Measurements from ENCODE around the gene SYNGAP1.

SYNGAP1 gene

DNA sequence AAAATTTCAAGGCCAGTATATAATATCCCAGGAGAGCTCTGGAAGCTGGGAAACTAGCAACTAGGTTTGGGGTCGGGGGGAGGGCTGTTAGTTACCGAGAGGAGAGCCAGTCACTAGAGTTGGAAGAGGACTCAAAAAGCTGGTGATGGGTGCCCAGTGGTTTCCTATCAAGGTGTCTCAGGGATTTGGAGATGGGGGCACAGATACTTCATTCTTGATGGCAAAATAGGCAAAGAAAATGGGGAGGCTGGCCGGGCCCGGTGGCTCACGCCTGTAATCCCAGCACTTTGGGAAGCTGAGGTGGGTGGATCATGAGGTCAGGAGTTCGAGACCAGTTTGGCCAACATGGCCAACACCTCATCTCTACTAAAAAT lies 8.2 kb upstream of the SYNGAP1 start:
- Mint-ChIP-seq H3K27me3 (no peaks in the 10 kb centered on the region), H3K36me3 (peaks cover 64% of the 10 kb centered on the region), H3K4me3 (peak overlapping the region; percentile 78), H3K9me3 (no peaks in the 10 kb centered on the region), H3K27ac (peak overlapping the region; percentile 83), H3K4me1 (peaks cover 65% of the 10 kb centered on the region)
- no peak for DNase-seq
- CTCF ChIA-PET, result no interaction called here

DNA sequence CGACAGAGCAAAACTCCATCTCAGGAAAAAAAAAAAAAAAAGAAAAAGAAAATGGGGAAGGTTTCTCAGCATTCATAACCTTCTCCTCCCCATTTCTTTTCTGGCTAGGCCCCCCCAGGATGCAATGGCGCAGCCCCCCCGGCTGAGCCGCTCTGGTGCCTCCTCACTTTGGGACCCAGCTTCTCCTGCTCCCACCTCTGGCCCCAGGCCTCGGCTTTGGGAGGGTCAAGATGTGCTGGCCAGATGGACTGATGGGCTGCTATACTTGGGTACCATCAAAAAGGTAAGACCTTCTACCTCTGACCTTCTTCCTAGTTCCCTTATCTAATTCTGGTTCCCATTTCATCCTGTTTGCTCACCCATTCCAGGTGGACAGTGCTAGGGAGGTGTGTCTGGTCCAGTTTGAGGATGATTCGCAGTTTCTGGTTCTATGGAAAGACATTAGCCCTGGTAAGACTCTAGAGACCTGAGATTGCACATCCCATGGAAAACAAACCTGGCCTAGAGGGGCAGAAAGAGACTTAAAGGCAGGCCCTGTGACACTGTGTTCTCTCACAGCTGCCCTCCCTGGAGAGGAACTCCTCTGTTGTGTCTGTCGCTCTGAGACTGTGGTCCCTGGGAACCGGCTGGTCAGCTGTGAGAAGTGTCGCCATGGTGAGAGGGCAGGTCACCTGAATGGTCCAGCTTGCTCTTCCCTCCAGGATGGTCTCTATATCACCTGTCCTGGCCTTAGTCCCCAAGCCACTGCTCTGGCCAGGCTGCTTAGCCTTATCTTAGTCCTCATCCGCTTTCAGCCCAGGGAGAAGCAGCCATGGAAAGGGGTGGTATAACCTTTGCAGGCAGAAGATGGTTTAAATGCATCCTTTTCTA lies 7.5 kb upstream of the SYNGAP1 start:
- peaks cover 71% of the 10 kb centered on the region for H3K4me1 Mint-ChIP-seq
- peaks cover 62% of the 10 kb centered on the region for H3K36me3 Mint-ChIP-seq
- CTCF ChIA-PET, result no interaction called here
- H3K4me3 Mint-ChIP-seq, result peak overlapping the region; percentile 78
- H3K9me3 Mint-ChIP-seq, result no peaks in the 10 kb centered on the region
- H3K27ac Mint-ChIP-seq, result peak overlapping the region; percentile 83
- no peak for DNase-seq
- no peaks in the 10 kb centered on the region for H3K27me3 Mint-ChIP-seq

DNA sequence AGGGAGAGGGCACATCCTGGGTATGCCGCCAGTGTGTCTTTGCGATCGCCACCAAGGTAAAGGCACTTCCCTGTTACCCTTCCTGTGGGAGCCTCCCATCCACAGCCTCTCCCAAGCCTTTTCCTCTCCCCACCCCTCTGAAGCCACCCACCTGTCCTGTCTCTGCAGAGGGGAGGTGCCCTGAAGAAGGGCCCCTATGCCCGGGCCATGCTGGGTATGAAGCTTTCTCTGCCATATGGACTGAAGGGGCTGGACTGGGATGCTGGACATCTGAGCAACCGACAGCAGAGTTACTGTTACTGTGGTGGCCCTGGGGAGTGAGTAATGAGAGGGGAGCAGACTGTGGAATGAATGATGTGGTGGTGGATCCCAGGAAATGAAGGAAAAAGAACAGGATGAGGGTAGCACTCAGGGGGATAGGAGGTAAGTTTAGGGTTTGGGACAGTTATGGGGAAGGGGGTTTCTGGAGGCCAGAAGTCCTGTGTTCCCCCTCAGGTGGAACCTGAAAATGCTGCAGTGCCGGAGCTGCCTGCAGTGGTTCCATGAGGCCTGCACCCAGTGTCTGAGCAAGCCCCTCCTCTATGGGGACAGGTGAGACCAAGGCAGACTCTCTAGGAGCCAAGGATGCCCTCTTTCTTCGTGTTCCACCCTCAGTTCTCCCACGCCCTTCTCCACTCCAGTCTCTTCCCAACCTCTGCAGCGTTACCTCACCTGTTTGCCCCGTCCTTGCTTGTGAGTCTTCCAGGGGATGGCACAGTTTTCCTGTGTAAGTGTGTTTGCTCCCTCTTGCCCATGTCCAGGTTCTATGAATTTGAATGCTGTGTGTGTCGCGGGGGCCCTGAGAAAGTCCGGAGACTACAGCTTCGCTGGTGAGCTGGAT lies 6.4 kb upstream of the SYNGAP1 start:
- Mint-ChIP-seq H3K4me3 (peak overlapping the region; percentile 10), H3K27me3 (peaks cover 4% of the 10 kb centered on the region), H3K4me1 (peaks cover 73% of the 10 kb centered on the region), H3K9me3 (no peaks in the 10 kb centered on the region), H3K27ac (no peak overlapping the region), H3K36me3 (peaks cover 56% of the 10 kb centered on the region)
- CTCF ChIA-PET, result interaction anchor here (0.9 kb wide), 1 partner anchor 23 kb away, joined by 3 read pairs; no protein-coding TSS in a partner anchor
- DNase-seq, result no peak

GRCh38 chr6:33414592-33415271 lies 5.1 kb upstream of the SYNGAP1 start:
- Mint-ChIP-seq H3K4me1 (peaks cover 76% of the 10 kb centered on the region), H3K27ac (no peak overlapping the region), H3K27me3 (peaks cover 4% of the 10 kb centered on the region), H3K4me3 (peak overlapping the region; percentile 35), H3K36me3 (peaks cover 48% of the 10 kb centered on the region), H3K9me3 (no peaks in the 10 kb centered on the region)
- peak; percentile 42 for DNase-seq
- CTCF ChIA-PET, result no interaction called here

DNA sequence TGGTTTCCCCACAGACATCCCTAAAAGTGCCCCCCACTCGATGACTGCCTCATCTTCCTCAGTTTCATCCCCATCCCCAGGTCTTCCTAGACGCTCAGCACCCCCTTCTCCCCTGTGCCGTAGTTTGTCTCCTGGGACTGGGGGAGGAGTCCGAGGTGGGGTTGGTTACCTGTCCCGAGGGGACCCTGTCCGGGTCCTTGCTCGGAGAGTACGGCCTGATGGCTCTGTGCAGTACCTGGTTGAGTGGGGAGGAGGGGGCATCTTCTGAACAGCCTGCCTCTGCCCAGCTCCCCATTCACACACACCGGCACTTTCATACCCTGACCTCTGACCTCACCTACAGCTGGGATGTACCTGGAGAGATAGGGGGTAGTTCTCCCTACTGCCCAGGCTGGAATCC lies 4.0 kb upstream of the SYNGAP1 start:
- Mint-ChIP-seq H3K9me3 (no peaks in the 10 kb centered on the region), H3K4me3 (peak overlapping the region; percentile 25), H3K27ac (no peak overlapping the region), H3K36me3 (peaks cover 45% of the 10 kb centered on the region), H3K27me3 (peaks cover 4% of the 10 kb centered on the region), H3K4me1 (peaks cover 76% of the 10 kb centered on the region)
- CTCF ChIA-PET, result interaction anchor here (1.5 kb wide), 1 partner anchor 77 kb away, joined by 3 read pairs; no protein-coding TSS in a partner anchor
- no peak for DNase-seq

- H3K9me3 Mint-ChIP-seq, result no peaks in the 10 kb centered on the region
- peak overlapping the region; percentile 92 for H3K4me3 Mint-ChIP-seq
- H3K27me3 Mint-ChIP-seq, result peaks cover 4% of the 10 kb centered on the region
- CTCF ChIA-PET, result interaction anchor here (1.1 to 1.5 kb wide), 2 partner anchors 14 to 76 kb away, joined by 3 read pairs; no protein-coding TSS in a partner anchor
- DNase-seq, result no peak
- peaks cover 78% of the 10 kb centered on the region for H3K4me1 Mint-ChIP-seq
- H3K36me3 Mint-ChIP-seq, result peaks cover 43% of the 10 kb centered on the region
- H3K27ac Mint-ChIP-seq, result peak overlapping the region; percentile 97
These were observed 3.3 kb upstream of the SYNGAP1 start for GRCh38 chr6:33416386-33417127.

DNA sequence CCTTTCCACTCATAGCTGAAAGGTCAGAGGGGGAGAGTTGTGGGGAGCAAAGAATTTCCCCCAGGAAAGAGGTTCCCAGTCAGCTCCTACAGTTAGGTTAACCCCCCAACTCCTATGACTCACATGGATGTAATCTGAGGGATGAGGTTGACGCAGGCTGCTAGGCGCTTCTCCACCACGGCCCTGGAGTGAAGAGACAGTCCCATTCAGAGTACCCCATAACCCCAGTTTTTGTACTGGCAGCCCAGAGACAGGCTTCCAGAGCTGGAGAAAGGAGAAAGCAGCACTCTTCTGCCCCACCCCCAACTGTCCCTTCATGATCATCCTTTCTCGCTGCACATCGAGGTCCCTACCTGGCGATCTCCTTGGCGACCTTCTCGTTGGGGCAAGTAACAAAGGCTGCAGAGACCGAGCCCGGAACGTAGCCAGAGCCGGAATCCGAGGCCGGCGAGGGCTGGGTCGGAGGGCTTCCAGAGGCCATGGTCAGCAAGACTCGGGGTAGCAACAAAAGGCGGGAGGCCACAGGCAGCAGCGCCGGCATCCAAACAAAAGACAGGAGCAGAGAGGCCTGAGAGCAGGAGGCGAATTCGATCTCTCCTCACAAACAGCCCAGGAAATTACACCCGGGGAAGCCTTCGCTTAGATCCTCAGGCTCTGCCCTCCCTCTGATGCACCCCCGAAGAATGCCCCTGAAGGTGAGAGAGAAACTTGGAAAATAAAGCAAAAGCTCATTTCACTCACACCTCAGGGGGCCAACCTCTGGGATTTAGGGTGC lies 2.5 kb upstream of the SYNGAP1 start:
- Mint-ChIP-seq H3K4me3 (peak overlapping the region; percentile 92), H3K36me3 (peaks cover 41% of the 10 kb centered on the region), H3K27me3 (peaks cover 6% of the 10 kb centered on the region), H3K4me1 (peaks cover 78% of the 10 kb centered on the region), H3K27ac (peak overlapping the region; percentile 97), H3K9me3 (no peaks in the 10 kb centered on the region)
- CTCF ChIA-PET, result interaction anchor here (1.1 kb wide), 2 partner anchors 15 to 146 kb away, joined by 3 to 4 read pairs; partner anchors contain the start of genes RPS18 and VPS52
- DNase-seq, result peak; percentile 31

DNA sequence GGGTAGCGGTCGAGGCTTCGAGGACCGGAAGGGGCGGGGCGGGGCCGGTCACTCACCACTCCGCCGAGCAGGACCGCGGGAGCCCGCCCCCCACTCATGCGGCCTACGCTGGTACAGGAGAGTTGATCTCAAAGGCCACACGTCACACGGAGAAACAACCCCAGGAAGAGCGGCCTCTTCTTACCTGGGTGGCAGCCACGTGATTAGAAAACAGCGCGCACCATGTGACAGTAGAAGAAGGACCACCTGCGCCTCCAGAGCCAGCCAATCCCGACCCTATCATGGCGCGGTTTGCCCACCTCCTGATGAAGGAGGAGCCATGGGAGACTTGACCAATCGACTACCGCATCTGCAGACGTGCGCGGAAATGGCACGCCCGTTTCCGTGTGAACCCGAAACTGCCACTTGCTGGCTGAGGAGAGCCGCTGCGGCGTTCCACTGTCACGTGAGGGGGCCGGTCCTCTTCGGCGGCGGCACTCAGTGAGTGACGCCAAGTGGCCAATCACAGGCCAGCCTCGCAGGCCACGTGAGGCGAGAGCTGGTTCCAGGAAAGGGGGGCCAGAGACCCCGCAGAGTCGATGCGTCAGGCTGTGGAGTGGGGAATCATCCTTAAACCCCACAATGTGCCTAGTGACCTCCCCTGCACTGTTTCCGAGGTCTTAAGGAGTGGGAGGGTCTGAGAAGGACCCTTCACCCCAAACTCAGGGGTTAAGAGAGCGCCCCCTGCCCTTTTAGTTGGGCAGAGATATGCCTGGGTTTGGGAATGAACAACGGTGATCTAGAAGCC lies 1.8 kb upstream of the SYNGAP1 start, which contains the start of gene CUTA:
Gene CUTA, minus strand, starts transcription at position 205 of the 787 bp plus-strand sequence. Its CDS starts 107 bp downstream, at position 98.
- Mint-ChIP-seq H3K9me3 (no peaks in the 10 kb centered on the region), H3K27ac (peak within 1 kb of the TSS; percentile 97), H3K27me3 (peaks cover 14% of the 10 kb centered on the region), H3K4me3 (peak within 1 kb of the TSS; percentile 92), H3K4me1 (peaks cover 71% of the 10 kb centered on the region), H3K36me3 (peaks cover 40% of the 10 kb centered on the region)
- CTCF ChIA-PET, result interaction anchor here (0.6 to 1.7 kb wide), 11 partner anchors 9 to 168 kb away, joined by 3 to 6 read pairs (median 4); partner anchors contain the start of genes BAK1, RPS18 and VPS52
- DNase-seq, result peak; percentile 100

DNA sequence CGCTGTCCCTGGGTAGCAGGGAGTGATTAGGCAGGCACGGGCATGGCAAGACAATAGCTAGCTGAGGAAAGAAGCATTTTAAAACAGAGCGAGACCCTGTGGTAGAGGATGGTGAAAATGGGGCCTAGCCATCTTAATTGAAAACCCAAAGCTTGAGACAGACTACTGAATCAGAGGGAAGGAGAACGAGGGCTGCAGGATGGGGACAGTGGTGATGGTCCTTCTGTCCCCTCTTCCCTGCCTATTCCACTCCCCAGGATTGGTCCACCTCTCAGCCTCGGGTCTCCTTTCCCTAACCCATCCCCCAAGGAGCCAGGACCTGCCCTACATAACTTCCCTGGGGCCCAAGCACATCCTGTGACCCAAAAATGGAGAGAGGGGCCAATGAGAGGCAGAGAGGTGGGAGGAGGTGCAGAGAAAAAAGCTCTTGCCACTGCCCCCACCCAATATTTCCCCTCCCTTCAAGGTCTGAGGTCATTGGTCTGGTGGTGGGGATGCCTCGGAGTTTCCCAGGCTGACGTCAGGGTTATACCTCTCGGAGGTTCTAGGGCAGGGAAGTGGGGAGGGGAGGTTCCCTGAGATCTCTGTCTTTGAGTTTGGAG lies 1.1 kb upstream of the SYNGAP1 start:
- H3K36me3 Mint-ChIP-seq, result peaks cover 37% of the 10 kb centered on the region
- H3K4me3 Mint-ChIP-seq, result peak overlapping the region; percentile 92
- no peaks in the 10 kb centered on the region for H3K9me3 Mint-ChIP-seq
- H3K27me3 Mint-ChIP-seq, result peaks cover 19% of the 10 kb centered on the region
- H3K27ac Mint-ChIP-seq, result peak overlapping the region; percentile 97
- CTCF ChIA-PET, result interaction anchor here (0.6 to 1.7 kb wide), 11 partner anchors 10 to 169 kb away, joined by 3 to 6 read pairs (median 4); partner anchors contain the start of genes BAK1, RPS18 and VPS52
- H3K4me1 Mint-ChIP-seq, result peaks cover 68% of the 10 kb centered on the region
- DNase-seq, result peak; percentile 49

DNA sequence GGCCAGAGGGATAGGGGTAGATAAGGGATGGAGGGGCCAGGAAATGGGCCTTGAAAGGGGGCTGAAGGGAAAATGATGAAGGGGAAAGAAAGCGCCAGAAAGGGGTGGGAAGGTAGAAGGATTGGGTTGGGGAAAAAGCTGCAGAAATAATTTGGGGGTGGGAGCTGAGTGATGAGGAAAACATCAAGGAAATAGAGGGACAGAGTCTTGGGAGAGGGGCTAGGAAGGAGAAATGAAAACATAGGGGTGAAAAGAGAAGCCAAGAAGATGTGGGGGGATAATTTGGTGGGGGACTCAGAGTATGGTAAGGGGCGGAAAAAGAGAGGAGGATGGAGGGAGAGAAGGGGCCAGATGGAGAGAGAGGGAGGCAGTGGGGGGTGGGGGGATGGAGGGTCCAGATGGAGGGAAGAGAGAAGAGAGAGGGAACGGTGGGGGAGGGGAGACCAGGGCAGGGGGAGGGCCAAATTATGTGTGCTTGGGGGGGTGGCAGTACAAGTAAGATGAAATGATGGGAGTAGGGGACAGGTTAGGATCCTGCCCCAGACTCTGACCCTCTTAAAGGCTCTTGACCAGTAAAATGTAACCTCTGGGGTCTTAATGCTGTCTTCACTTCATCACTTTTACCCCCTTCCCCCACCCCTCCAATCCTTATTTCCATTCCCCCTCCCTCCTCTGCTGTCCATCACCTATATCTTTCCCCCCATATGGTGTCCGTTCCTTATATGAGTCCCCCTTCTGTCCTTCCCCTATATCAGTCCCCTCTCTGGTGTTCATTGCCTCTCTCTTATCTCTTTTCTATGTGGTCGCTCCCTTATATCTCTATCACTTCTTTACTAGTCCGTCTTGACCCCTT lies 852 bp downstream of the SYNGAP1 start:
- Mint-ChIP-seq H3K27ac (no peak overlapping the region), H3K4me1 (peaks cover 72% of the 10 kb centered on the region), H3K4me3 (peak overlapping the region; percentile 49), H3K9me3 (no peaks in the 10 kb centered on the region), H3K27me3 (peaks cover 21% of the 10 kb centered on the region), H3K36me3 (peaks cover 22% of the 10 kb centered on the region)
- CTCF ChIA-PET, result no interaction called here
- DNase-seq, result no peak

- Mint-ChIP-seq H3K4me1 (peaks cover 70% of the 10 kb centered on the region), H3K27ac (no peak overlapping the region), H3K27me3 (peaks cover 21% of the 10 kb centered on the region), H3K36me3 (peaks cover 18% of the 10 kb centered on the region), H3K4me3 (peak overlapping the region; percentile 16), H3K9me3 (no peaks in the 10 kb centered on the region)
- CTCF ChIA-PET, result no interaction called here
- no peak for DNase-seq
These were observed 1.4 kb downstream of the SYNGAP1 start for GRCh38 chr6:33421344-33421643.
